Stimulated activated CD8-positive, alpha-beta memory T cell treated with anti-CD3 and anti-CD28 coated beads, Interleukin-15, amount 100 ng/mL, for 4 hours (primary cell): ENCODE results near the gene TNK2.
"Not testable (repeated sequence)": the region's sequence is repeated elsewhere in the genome, so short reads cannot be mapped to it uniquely, and the experiment has no call there.

Experiments
- DNase-seq, 2 donors: peaks; one replicate each; pipeline ENCODE4 v3.0.0-alpha.2; 2020; ENCODE audit warnings: low read depth in 2 of 2

TNK2 gene

GRCh38 chr3:195907934-195908693 is at the start of gene TNK2:
TSS of gene TNK2 (minus strand) at chr3:195908551. CDS start at chr3:195888588, 19,963 bp downstream.
- DNase-seq, result peak in 1 of 2 donors; percentile 21

GRCh38 chr3:195956577-195956976 is 48.2 kb upstream of the TNK2 start:
- DNase-seq, result no peak

- peak; percentile 32 to 53 for DNase-seq
Measured at GRCh38 chr3:195955416-195955841, 47.1 kb upstream of the TNK2 start.

GRCh38 chr3:195954752-195955119 is 46.4 kb upstream of the TNK2 start:
- DNase-seq, result peak; percentile 20 to 31

- DNase-seq, result peak; percentile 41 to 61
Measured at GRCh38 chr3:195954052-195954751, 45.9 kb upstream of the TNK2 start.

GRCh38 chr3:195952590-195952989 is 44.2 kb upstream of the TNK2 start:
- not testable (repeated sequence) for DNase-seq

GRCh38 chr3:195951443-195952177 is 43.3 kb upstream of the TNK2 start:
- not testable (repeated sequence) for DNase-seq

GRCh38 chr3:195950731-195951130 is 42.4 kb upstream of the TNK2 start:
- not testable (repeated sequence) for DNase-seq

GRCh38 chr3:195950164-195950563 is 41.8 kb upstream of the TNK2 start:
- DNase-seq, result not testable (repeated sequence)

- DNase-seq, result not testable (repeated sequence)
Measured at GRCh38 chr3:195946910-195947699, 38.8 kb upstream of the TNK2 start.

GRCh38 chr3:195941265-195941815 is 33.0 kb upstream of the TNK2 start:
- not testable (repeated sequence) for DNase-seq

- not testable (repeated sequence) for DNase-seq
Measured at GRCh38 chr3:195940806-195941205, 32.5 kb upstream of the TNK2 start.

GRCh38 chr3:195939526-195940470 is 31.4 kb upstream of the TNK2 start:
- not testable (repeated sequence) for DNase-seq

GRCh38 chr3:195933044-195933430 is 24.7 kb upstream of the TNK2 start:
- not testable (repeated sequence) for DNase-seq

GRCh38 chr3:195932418-195933043 is 24.2 kb upstream of the TNK2 start:
- no peak for DNase-seq

GRCh38 chr3:195931582-195932273 is 23.4 kb upstream of the TNK2 start:
- DNase-seq, result no peak

GRCh38 chr3:195929452-195929851 is 21.1 kb upstream of the TNK2 start:
- no peak for DNase-seq

GRCh38 chr3:195921334-195921791 is 13.0 kb upstream of the TNK2 start:
- no peak for DNase-seq

- no peak for DNase-seq
Measured at GRCh38 chr3:195918176-195918575, 9.8 kb upstream of the TNK2 start.
